ENCODE data around the gene ZDHHC14. TPM values are rescaled to one million over a fixed set of nuclear protein-coding genes. Genes with fewer than 3 reads are reported as not detected.
A peak's percentile ranks its signal among the peaks of the same experiment; 100 is the strongest.

The ZDHHC14 gene
- total RNA-seq, 2 experiments from 2014 or later: 10.7 to 12.1 TPM

GRCh38 chr6:157534977-157535339, 154.0 kb downstream of the ZDHHC14 start:
- DNase-seq (no peak), ATAC-seq (no peak)
- POLR2A ChIA-PET: interaction anchor here (0.8 to 1.2 kb wide), 3 partner anchors 23 to 212 kb away, joined by 3 read pairs; no protein-coding TSS in a partner anchor
- H3K4me1 Mint-ChIP-seq (ENCODE audit: low read depth): peaks cover 70% of the 10 kb centered on the region
- peak overlapping the region; percentile 84 for H3K27ac Mint-ChIP-seq
- CTCF ChIA-PET: interaction anchor here (1.0 to 2.0 kb wide), 5 partner anchors 9 to 491 kb away, joined by 3 to 5 read pairs (median 5); partner anchors contain the start of gene TMEM242
- H3K4me3 Mint-ChIP-seq: peak overlapping the region; percentile 53
- H3K36me3 Mint-ChIP-seq (ENCODE audit: low read depth): peaks cover 19% of the 10 kb centered on the region
- no peaks in the 10 kb centered on the region for H3K27me3 Mint-ChIP-seq (ENCODE audit: low read depth)
- no peaks in the 10 kb centered on the region for H3K9me3 Mint-ChIP-seq (ENCODE audit: insufficient read depth)

GRCh38 chr6:157535340-157536222, 154.6 kb downstream of the ZDHHC14 start:
- Mint-ChIP-seq H3K27me3 (ENCODE audit: low read depth) (no peaks in the 10 kb centered on the region), H3K4me1 (ENCODE audit: low read depth) (peaks cover 67% of the 10 kb centered on the region), H3K27ac (peak overlapping the region; percentile 84), H3K9me3 (ENCODE audit: insufficient read depth) (no peaks in the 10 kb centered on the region), H3K36me3 (ENCODE audit: low read depth) (peaks cover 19% of the 10 kb centered on the region), H3K4me3 (peak overlapping the region; percentile 53)
- ChIA-PET POLR2A (interaction anchor here (0.8 to 1.3 kb wide), 7 partner anchors 9 to 213 kb away, joined by 3 to 7 read pairs (median 3); partner anchors contain the start of gene TMEM242), CTCF (interaction anchor here (0.7 to 2.0 kb wide), 7 partner anchors 10 to 490 kb away, joined by 3 to 5 read pairs (median 4); partner anchors contain the start of gene TMEM242)
- peak; percentile 55 for DNase-seq
- peak; percentile 67 for ATAC-seq

- Mint-ChIP-seq H3K4me3 (peak overlapping the region; percentile 53), H3K9me3 (ENCODE audit: insufficient read depth) (no peaks in the 10 kb centered on the region), H3K4me1 (ENCODE audit: low read depth) (peaks cover 67% of the 10 kb centered on the region), H3K36me3 (ENCODE audit: low read depth) (peaks cover 16% of the 10 kb centered on the region), H3K27me3 (ENCODE audit: low read depth) (no peaks in the 10 kb centered on the region), H3K27ac (peak overlapping the region; percentile 84)
- DNase-seq (no peak), ATAC-seq (peak; percentile 78)
- ChIA-PET CTCF (interaction anchor here (0.7 to 2.0 kb wide), 6 partner anchors 34 to 490 kb away, joined by 3 to 5 read pairs (median 4); partner anchors contain the start of gene TMEM242), POLR2A (interaction anchor here (1.0 to 1.3 kb wide), 5 partner anchors 9 to 213 kb away, joined by 3 to 7 read pairs (median 5); partner anchors contain the start of gene TMEM242)
Observed at GRCh38 chr6:157536223-157536545, 155.2 kb downstream of the ZDHHC14 start.

- Mint-ChIP-seq H3K36me3 (ENCODE audit: low read depth) (peaks cover 19% of the 10 kb centered on the region), H3K27me3 (ENCODE audit: low read depth) (no peaks in the 10 kb centered on the region), H3K27ac (peak overlapping the region; percentile 48), H3K4me3 (no peak overlapping the region), H3K4me1 (ENCODE audit: low read depth) (peaks cover 64% of the 10 kb centered on the region), H3K9me3 (ENCODE audit: insufficient read depth) (no peaks in the 10 kb centered on the region)
- ChIA-PET CTCF (interaction anchor here (0.6 to 2.2 kb wide), 4 partner anchors 9 to 129 kb away, joined by 3 to 9 read pairs (median 5); no protein-coding TSS in a partner anchor), POLR2A (interaction anchor here (1.2 to 3.1 kb wide), 2 partner anchors 10 to 12 kb away, joined by 3 to 12 read pairs; no protein-coding TSS in a partner anchor)
- DNase-seq (no peak), ATAC-seq (no peak)
Observed at GRCh38 chr6:157537556-157537955, 156.6 kb downstream of the ZDHHC14 start.

- CTCF ChIA-PET: interaction anchor here (0.9 to 2.2 kb wide), 3 partner anchors 11 to 158 kb away, joined by 4 to 9 read pairs (median 5); no protein-coding TSS in a partner anchor
- H3K36me3 Mint-ChIP-seq (ENCODE audit: low read depth): peaks cover 18% of the 10 kb centered on the region
- POLR2A ChIA-PET: interaction anchor here (1.2 to 3.1 kb wide), 2 partner anchors 11 kb away, joined by 3 to 12 read pairs; no protein-coding TSS in a partner anchor
- no peaks in the 10 kb centered on the region for H3K27me3 Mint-ChIP-seq (ENCODE audit: low read depth)
- H3K4me3 Mint-ChIP-seq: no peak overlapping the region
- no peak for DNase-seq
- no peak for ATAC-seq
- H3K9me3 Mint-ChIP-seq (ENCODE audit: insufficient read depth): no peaks in the 10 kb centered on the region
- peak overlapping the region; percentile 55 for H3K27ac Mint-ChIP-seq
- peaks cover 59% of the 10 kb centered on the region for H3K4me1 Mint-ChIP-seq (ENCODE audit: low read depth)
Observed at GRCh38 chr6:157538168-157538567, 157.2 kb downstream of the ZDHHC14 start.

GRCh38 chr6:157538698-157539097, 157.7 kb downstream of the ZDHHC14 start:
- ATAC-seq (no peak), DNase-seq (no peak)
- H3K27me3 Mint-ChIP-seq (ENCODE audit: low read depth): no peaks in the 10 kb centered on the region
- POLR2A ChIA-PET: interaction anchor here (0.6 to 3.1 kb wide), 3 partner anchors 11 to 171 kb away, joined by 3 to 12 read pairs (median 4); no protein-coding TSS in a partner anchor
- CTCF ChIA-PET: interaction anchor here (0.9 to 2.2 kb wide), 3 partner anchors 11 to 159 kb away, joined by 4 to 9 read pairs (median 5); no protein-coding TSS in a partner anchor
- H3K4me1 Mint-ChIP-seq (ENCODE audit: low read depth): peaks cover 55% of the 10 kb centered on the region
- H3K27ac Mint-ChIP-seq: peak overlapping the region; percentile 55
- H3K36me3 Mint-ChIP-seq (ENCODE audit: low read depth): peaks cover 21% of the 10 kb centered on the region
- no peaks in the 10 kb centered on the region for H3K9me3 Mint-ChIP-seq (ENCODE audit: insufficient read depth)
- H3K4me3 Mint-ChIP-seq: no peak overlapping the region

GRCh38 chr6:157539421-157539822, 158.4 kb downstream of the ZDHHC14 start:
- Mint-ChIP-seq H3K27ac (peak overlapping the region; percentile 27), H3K27me3 (ENCODE audit: low read depth) (no peaks in the 10 kb centered on the region), H3K4me1 (ENCODE audit: low read depth) (peaks cover 51% of the 10 kb centered on the region), H3K9me3 (ENCODE audit: insufficient read depth) (no peaks in the 10 kb centered on the region), H3K4me3 (no peak overlapping the region), H3K36me3 (ENCODE audit: low read depth) (peaks cover 26% of the 10 kb centered on the region)
- ATAC-seq (no peak), DNase-seq (peak; percentile 20)
- POLR2A ChIA-PET: interaction anchor here (0.6 to 3.1 kb wide), 2 partner anchors 12 to 170 kb away, joined by 4 to 12 read pairs; no protein-coding TSS in a partner anchor
- CTCF ChIA-PET: interaction anchor here (2.2 kb wide), 1 partner anchor 12 kb away, joined by 9 read pairs; no protein-coding TSS in a partner anchor

GRCh38 chr6:157539900-157540752, 159.1 kb downstream of the ZDHHC14 start:
- DNase-seq: peak; percentile 15
- Mint-ChIP-seq H3K36me3 (ENCODE audit: low read depth) (peaks cover 33% of the 10 kb centered on the region), H3K27ac (peak overlapping the region; percentile 20), H3K4me1 (ENCODE audit: low read depth) (peaks cover 44% of the 10 kb centered on the region), H3K27me3 (ENCODE audit: low read depth) (no peaks in the 10 kb centered on the region), H3K9me3 (ENCODE audit: insufficient read depth) (peaks cover 4% of the 10 kb centered on the region), H3K4me3 (no peak overlapping the region)
- CTCF ChIA-PET: no interaction called here
- POLR2A ChIA-PET: interaction anchor here (0.7 to 3.1 kb wide), 2 partner anchors 13 kb away, joined by 4 to 12 read pairs; no protein-coding TSS in a partner anchor
- ATAC-seq: no peak

- CTCF ChIA-PET: interaction anchor here (2.3 kb wide), 1 partner anchor 14 kb away, joined by 8 read pairs; no protein-coding TSS in a partner anchor
- no peak overlapping the region for H3K27ac Mint-ChIP-seq
- POLR2A ChIA-PET: no interaction called here
Observed at GRCh38 chr6:157541618-157542413, 160.8 kb downstream of the ZDHHC14 start.

GRCh38 chr6:157542414-157543160, 161.6 kb downstream of the ZDHHC14 start:
- no peaks in the 10 kb centered on the region for H3K27me3 Mint-ChIP-seq (ENCODE audit: low read depth)
- no peak overlapping the region for H3K27ac Mint-ChIP-seq
- H3K4me1 Mint-ChIP-seq (ENCODE audit: low read depth): peaks cover 21% of the 10 kb centered on the region
- ChIA-PET CTCF (interaction anchor here (0.8 to 2.3 kb wide), 2 partner anchors 13 to 15 kb away, joined by 3 to 8 read pairs; no protein-coding TSS in a partner anchor), POLR2A (no interaction called here)
- no peak for ATAC-seq
- peaks cover 45% of the 10 kb centered on the region for H3K36me3 Mint-ChIP-seq (ENCODE audit: low read depth)
- no peak overlapping the region for H3K4me3 Mint-ChIP-seq
- peaks cover 4% of the 10 kb centered on the region for H3K9me3 Mint-ChIP-seq (ENCODE audit: insufficient read depth)
- no peak for DNase-seq

More at GRCh38 chr6:157541618-157542413, 160.8 kb downstream of the ZDHHC14 start:
- Mint-ChIP-seq H3K4me1 (ENCODE audit: low read depth) (peaks cover 29% of the 10 kb centered on the region), H3K36me3 (ENCODE audit: low read depth) (peaks cover 42% of the 10 kb centered on the region), H3K9me3 (ENCODE audit: insufficient read depth) (peaks cover 4% of the 10 kb centered on the region), H3K4me3 (no peak overlapping the region), H3K27me3 (ENCODE audit: low read depth) (no peaks in the 10 kb centered on the region)
- DNase-seq (no peak), ATAC-seq (no peak)
